SK-N-SH treated with all-trans-retinoic acid at 6 μM for 48 hours (cell line): Measurements from ENCODE around the gene TMIGD3.

Experiments
- ATAC-seq: fragments of 200-7000 bp; cut with Tn5 transposase; 3 replicates; pipeline ENCODE4 v1.9.1; 2020; ENCODE audit warnings: mild to moderate bottlenecking, moderate library complexity
- ARNTL ChIP-seq: fragments of 450-650 bp; formaldehyde crosslinking; IDR thresholded peaks from 2 replicates; pipeline ENCODE4 v1.5.0; 2020; ENCODE audit warnings: low read depth, mild to moderate bottlenecking, moderate library complexity, borderline replicate concordance
- CSDC2 ChIP-seq: fragments of 250-450 bp; sonication (Bioruptor Pico); IDR thresholded peaks from 2 replicates; pipeline ENCODE4 v1.5.0; 2020; ENCODE audit warnings: mild to moderate bottlenecking, moderate library complexity
- CSRNP3 ChIP-seq: fragments of 250-450 bp; sonication (Bioruptor Pico); IDR thresholded peaks from 2 replicates; pipeline ENCODE4 v1.5.1; 2021; ENCODE audit warnings: mild to moderate bottlenecking, moderate library complexity
- ESRRG ChIP-seq: fragments of 250-450 bp; sonication (Bioruptor Pico); IDR thresholded peaks from 2 replicates; pipeline ENCODE4 v1.6.1; 2021; ENCODE audit warnings: mild to moderate bottlenecking
- ISL1 ChIP-seq: fragments of 250-450 bp; sonication (Bioruptor Pico); IDR thresholded peaks from 2 replicates; pipeline ENCODE4 v2.1.2; 2022; ENCODE audit warnings: mild to moderate bottlenecking, moderate library complexity
- OSR1 ChIP-seq: fragments of 250-450 bp; sonication (Bioruptor Pico); IDR thresholded peaks from 2 replicates; pipeline ENCODE4 v1.8.0; 2022; ENCODE audit warnings: moderate library complexity, mild to moderate bottlenecking, inconsistent platforms
- RARB ChIP-seq: fragments of 250-450 bp; sonication (Bioruptor Pico); IDR thresholded peaks from 2 replicates; pipeline ENCODE4 v1.8.0; 2021; ENCODE audit warnings: mild to moderate bottlenecking, moderate library complexity
- SNAI2 ChIP-seq: fragments of 250-450 bp; sonication (Bioruptor Pico); IDR thresholded peaks from 2 replicates; pipeline ENCODE4 v1.5.0; 2020; ENCODE audit warnings: mild to moderate bottlenecking, moderate library complexity
- TOX ChIP-seq: fragments of 250-450 bp; sonication (Bioruptor Pico); IDR thresholded peaks from 2 replicates; pipeline ENCODE4 v1.8.0; 2021; ENCODE audit warnings: mild to moderate bottlenecking, moderate library complexity, borderline replicate concordance
- ZC3H10 ChIP-seq: fragments of 250-450 bp; sonication (Bioruptor Pico); IDR thresholded peaks from 2 replicates; pipeline ENCODE4 v1.5.1; 2021; ENCODE audit warnings: mild to moderate bottlenecking, moderate library complexity
- ZFP30 ChIP-seq: fragments of 450-650 bp; formaldehyde crosslinking; IDR thresholded peaks from 2 replicates; pipeline ENCODE4 v1.5.0; 2022; ENCODE audit warnings: mild to moderate bottlenecking, moderate library complexity
- ZNF565 ChIP-seq: fragments of 450-650 bp; formaldehyde crosslinking; conservative IDR thresholded peaks from 2 replicates; pipeline ENCODE4 v1.5.0; 2020; ENCODE audit warnings: low read depth, mild to moderate bottlenecking, moderate library complexity
- ZNF70 ChIP-seq: fragments of 450-650 bp; formaldehyde crosslinking; IDR thresholded peaks from 2 replicates; pipeline ENCODE4 v1.5.0; 2020; ENCODE audit warnings: mild to moderate bottlenecking, moderate library complexity
- ZNF8 ChIP-seq: fragments of 450-650 bp; formaldehyde crosslinking; IDR thresholded peaks from 2 replicates; pipeline ENCODE4 v1.5.0; 2020; ENCODE audit warnings: mild to moderate bottlenecking, moderate library complexity
- TF ChIP-seq, protein P1 (sequence below): fragments of 250-450 bp; sonication (Bioruptor Pico); IDR thresholded peaks from 2 replicates; pipeline ENCODE4 v1.8.0; 2021; ENCODE audit warnings: low read depth, mild to moderate bottlenecking, moderate library complexity, borderline replicate concordance
- TF ChIP-seq, protein P2 (sequence below): fragments of 250-450 bp; sonication (Bioruptor Pico); IDR thresholded peaks from 2 replicates; pipeline ENCODE4 v1.5.0; 2020; ENCODE audit warnings: mild to moderate bottlenecking, moderate library complexity
- TF ChIP-seq, protein P3 (sequence below): fragments of 250-450 bp; sonication (Bioruptor Pico); IDR thresholded peaks from 2 replicates; pipeline ENCODE4 v1.8.0; 2020; ENCODE audit warnings: mild to moderate bottlenecking, moderate library complexity, borderline replicate concordance

Gene TMIGD3

DNA sequence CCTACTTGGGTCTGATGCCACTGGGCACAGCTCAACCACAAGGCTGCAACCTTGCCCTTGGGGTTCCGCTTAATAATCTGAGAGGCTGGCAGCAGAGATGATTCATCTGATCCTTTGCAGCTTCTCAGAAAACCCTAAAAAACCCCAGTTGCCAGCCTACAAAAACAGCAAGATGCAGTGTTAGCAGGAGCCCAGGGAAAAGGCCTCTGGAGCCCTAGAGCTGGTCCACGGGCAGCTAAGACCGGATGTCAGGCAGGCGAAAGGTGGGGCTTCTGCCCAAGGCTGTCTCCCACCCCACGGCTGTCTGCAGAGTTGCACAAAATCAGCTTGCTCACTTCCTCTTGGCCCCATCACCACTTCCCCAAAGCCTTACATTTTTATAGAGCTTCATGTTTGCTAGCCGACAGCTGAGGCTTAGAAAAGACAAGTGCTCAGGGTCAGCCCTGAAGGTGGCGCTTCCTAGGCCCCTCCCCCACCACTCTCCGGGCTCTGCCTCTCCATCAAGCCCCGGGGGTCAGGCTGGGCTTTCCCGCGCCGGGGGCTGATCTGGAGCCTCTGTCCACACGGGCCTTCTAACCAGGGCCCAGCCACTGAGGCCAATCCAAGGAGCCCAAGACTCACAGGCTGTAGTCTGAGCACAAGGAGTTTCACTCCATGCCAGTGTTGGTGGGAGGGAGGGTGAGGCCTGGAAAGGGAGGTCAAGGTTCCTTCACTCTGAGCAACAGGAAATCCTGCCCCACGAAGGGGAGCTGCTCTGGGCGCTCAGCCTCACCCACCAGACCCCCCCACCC is 4.2 kb upstream of the TMIGD3 start:
- no peak for TF ChIP-seq ZNF8 (CRISPR knock-in tag)
- TF ChIP-seq ESRRG (CRISPR knock-in tag): no peak
- no peak for TF ChIP-seq SNAI2 (CRISPR knock-in tag)
- no peak for TF ChIP-seq ZNF565 (CRISPR knock-in tag)
- TF ChIP-seq ZNF70: no peak
- TF ChIP-seq, protein P1, sequence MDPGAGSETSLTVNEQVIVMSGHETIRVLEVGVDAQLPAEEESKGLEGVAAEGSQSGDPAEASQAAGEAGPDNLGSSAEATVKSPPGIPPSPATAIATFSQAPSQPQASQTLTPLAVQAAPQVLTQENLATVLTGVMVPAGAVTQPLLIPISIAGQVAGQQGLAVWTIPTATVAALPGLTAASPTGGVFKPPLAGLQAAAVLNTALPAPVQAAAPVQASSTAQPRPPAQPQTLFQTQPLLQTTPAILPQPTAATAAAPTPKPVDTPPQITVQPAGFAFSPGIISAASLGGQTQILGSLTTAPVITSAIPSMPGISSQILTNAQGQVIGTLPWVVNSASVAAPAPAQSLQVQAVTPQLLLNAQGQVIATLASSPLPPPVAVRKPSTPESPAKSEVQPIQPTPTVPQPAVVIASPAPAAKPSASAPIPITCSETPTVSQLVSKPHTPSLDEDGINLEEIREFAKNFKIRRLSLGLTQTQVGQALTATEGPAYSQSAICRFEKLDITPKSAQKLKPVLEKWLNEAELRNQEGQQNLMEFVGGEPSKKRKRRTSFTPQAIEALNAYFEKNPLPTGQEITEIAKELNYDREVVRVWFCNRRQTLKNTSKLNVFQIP (CRISPR knock-in tag): no peak
- TF ChIP-seq CSDC2: no peak
- TF ChIP-seq, protein P2, sequence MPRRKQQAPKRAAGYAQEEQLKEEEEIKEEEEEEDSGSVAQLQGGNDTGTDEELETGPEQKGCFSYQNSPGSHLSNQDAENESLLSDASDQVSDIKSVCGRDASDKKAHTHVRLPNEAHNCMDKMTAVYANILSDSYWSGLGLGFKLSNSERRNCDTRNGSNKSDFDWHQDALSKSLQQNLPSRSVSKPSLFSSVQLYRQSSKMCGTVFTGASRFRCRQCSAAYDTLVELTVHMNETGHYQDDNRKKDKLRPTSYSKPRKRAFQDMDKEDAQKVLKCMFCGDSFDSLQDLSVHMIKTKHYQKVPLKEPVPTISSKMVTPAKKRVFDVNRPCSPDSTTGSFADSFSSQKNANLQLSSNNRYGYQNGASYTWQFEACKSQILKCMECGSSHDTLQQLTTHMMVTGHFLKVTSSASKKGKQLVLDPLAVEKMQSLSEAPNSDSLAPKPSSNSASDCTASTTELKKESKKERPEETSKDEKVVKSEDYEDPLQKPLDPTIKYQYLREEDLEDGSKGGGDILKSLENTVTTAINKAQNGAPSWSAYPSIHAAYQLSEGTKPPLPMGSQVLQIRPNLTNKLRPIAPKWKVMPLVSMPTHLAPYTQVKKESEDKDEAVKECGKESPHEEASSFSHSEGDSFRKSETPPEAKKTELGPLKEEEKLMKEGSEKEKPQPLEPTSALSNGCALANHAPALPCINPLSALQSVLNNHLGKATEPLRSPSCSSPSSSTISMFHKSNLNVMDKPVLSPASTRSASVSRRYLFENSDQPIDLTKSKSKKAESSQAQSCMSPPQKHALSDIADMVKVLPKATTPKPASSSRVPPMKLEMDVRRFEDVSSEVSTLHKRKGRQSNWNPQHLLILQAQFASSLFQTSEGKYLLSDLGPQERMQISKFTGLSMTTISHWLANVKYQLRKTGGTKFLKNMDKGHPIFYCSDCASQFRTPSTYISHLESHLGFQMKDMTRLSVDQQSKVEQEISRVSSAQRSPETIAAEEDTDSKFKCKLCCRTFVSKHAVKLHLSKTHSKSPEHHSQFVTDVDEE: no peak
- TF ChIP-seq CSRNP3 (CRISPR knock-in tag): no peak
- no peak for TF ChIP-seq ISL1
- no peak for TF ChIP-seq TOX (CRISPR knock-in tag)
- TF ChIP-seq ARNTL: no peak
- TF ChIP-seq, protein P3, sequence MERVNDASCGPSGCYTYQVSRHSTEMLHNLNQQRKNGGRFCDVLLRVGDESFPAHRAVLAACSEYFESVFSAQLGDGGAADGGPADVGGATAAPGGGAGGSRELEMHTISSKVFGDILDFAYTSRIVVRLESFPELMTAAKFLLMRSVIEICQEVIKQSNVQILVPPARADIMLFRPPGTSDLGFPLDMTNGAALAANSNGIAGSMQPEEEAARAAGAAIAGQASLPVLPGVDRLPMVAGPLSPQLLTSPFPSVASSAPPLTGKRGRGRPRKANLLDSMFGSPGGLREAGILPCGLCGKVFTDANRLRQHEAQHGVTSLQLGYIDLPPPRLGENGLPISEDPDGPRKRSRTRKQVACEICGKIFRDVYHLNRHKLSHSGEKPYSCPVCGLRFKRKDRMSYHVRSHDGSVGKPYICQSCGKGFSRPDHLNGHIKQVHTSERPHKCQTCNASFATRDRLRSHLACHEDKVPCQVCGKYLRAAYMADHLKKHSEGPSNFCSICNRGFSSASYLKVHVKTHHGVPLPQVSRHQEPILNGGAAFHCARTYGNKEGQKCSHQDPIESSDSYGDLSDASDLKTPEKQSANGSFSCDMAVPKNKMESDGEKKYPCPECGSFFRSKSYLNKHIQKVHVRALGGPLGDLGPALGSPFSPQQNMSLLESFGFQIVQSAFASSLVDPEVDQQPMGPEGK (CRISPR knock-in tag): no peak

DNA sequence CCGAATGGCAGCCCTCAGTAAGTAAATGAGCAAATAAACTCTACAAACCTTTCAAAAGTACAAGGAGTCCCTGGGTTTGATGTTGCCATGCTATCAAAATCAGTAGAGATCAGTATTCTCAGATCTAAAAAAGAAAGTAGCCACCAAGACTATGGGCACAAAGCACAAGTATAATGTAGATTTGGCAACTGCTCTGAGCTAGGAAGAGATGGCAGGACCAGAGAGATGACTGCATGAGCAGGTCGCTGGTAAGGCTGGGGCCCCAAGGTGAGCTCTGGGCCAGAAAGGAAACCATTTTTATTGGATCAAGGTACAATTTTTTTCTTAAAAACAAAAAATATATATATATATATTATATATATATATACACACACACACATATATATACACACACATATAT is 3.1 kb upstream of the TMIGD3 start:
- no peak for ATAC-seq
- TF ChIP-seq, protein P1 (CRISPR knock-in tag): no peak
- TF ChIP-seq ZNF565 (CRISPR knock-in tag): no peak
- no peak for TF ChIP-seq ZNF70
- TF ChIP-seq TOX (CRISPR knock-in tag): no peak
- TF ChIP-seq ZNF8 (CRISPR knock-in tag): no peak
- no peak for TF ChIP-seq RARB (CRISPR knock-in tag)
- TF ChIP-seq, protein P2: no peak
- TF ChIP-seq, protein P3 (CRISPR knock-in tag): no peak
- TF ChIP-seq OSR1 (CRISPR knock-in tag): no peak
- TF ChIP-seq ZFP30 (CRISPR knock-in tag): no peak
- no peak for TF ChIP-seq SNAI2 (CRISPR knock-in tag)
- no peak for TF ChIP-seq ZC3H10 (CRISPR knock-in tag)

More for the DNA sequence above, 4.2 kb upstream of the TMIGD3 start:
- ATAC-seq: peak; percentile 81
